Stimulated activated CD4-positive, alpha-beta T cell treated with anti-CD3 and anti-CD28 coated beads, TNF-alpha, amount 100 ng/mL, for 4 hours (primary cell): Measurements from ENCODE around the gene SPPL2C.

Source experiments
- DNase-seq, 3 experiments: peaks; one replicate each; pipeline ENCODE4 v3.0.0-alpha.2; 2020; ENCODE audit warnings: low read depth in 3 of 3

SPPL2C gene

GRCh38 chr17:45844695-45845375 lies at the start of gene SPPL2C:
SPPL2C (plus strand) TSS chr17:45844881; CDS start chr17:45844907, 26 bp downstream.
- no peak for DNase-seq

- DNase-seq: no peak
Measured at GRCh38 chr17:45800816-45801215, 43.9 kb upstream of the SPPL2C start.

- DNase-seq: no peak
Measured at GRCh38 chr17:45801421-45801820, 43.3 kb upstream of the SPPL2C start.

- no peak for DNase-seq
Measured at GRCh38 chr17:45808845-45809244, 35.8 kb upstream of the SPPL2C start.

- no peak for DNase-seq
Measured at GRCh38 chr17:45809499-45809898, 35.2 kb upstream of the SPPL2C start.

- DNase-seq: no peak
Measured at GRCh38 chr17:45812102-45812501, 32.6 kb upstream of the SPPL2C start.

- no peak for DNase-seq
Measured at GRCh38 chr17:45813048-45813725, 31.5 kb upstream of the SPPL2C start.

GRCh38 chr17:45814622-45815606 lies 29.8 kb upstream of the SPPL2C start:
- no peak for DNase-seq

GRCh38 chr17:45815752-45816151 lies 28.9 kb upstream of the SPPL2C start:
- DNase-seq: no peak

GRCh38 chr17:45818041-45818440 lies 26.6 kb upstream of the SPPL2C start:
- DNase-seq: no peak

GRCh38 chr17:45818699-45819098 lies 26.0 kb upstream of the SPPL2C start:
- no peak for DNase-seq

GRCh38 chr17:45819632-45820031 lies 25.0 kb upstream of the SPPL2C start:
- no peak for DNase-seq

GRCh38 chr17:45820052-45820780 lies 24.5 kb upstream of the SPPL2C start:
- no peak for DNase-seq

- no peak for DNase-seq
Measured at GRCh38 chr17:45821147-45821546, 23.5 kb upstream of the SPPL2C start.

- DNase-seq: no peak
Measured at GRCh38 chr17:45823598-45823997, 21.1 kb upstream of the SPPL2C start.

GRCh38 chr17:45824475-45824874 lies 20.2 kb upstream of the SPPL2C start:
- no peak for DNase-seq

- DNase-seq: no peak
Measured at GRCh38 chr17:45824901-45825492, 19.7 kb upstream of the SPPL2C start.

- DNase-seq: no peak
Measured at GRCh38 chr17:45825792-45826191, 18.9 kb upstream of the SPPL2C start.

- no peak for DNase-seq
Measured at GRCh38 chr17:45826919-45827588, 17.6 kb upstream of the SPPL2C start.

GRCh38 chr17:45828171-45828570 lies 16.5 kb upstream of the SPPL2C start:
- DNase-seq: no peak
